Activated T-helper 9 cell treated with anti-CD3 and anti-CD28 coated beads, Interleukin-2, amount 50 U/mL, for 16 hours (primary cell): ENCODE measurements around the gene PMS2.
"Not testable (repeated sequence)": the region's sequence is repeated elsewhere in the genome, so short reads cannot be mapped to it uniquely, and the experiment has no call there.

Experiments used
- DNase-seq: peaks from one replicate; pipeline ENCODE4 v3.0.0-alpha.2; 2020; ENCODE audit warnings: low read depth

PMS2 gene

GRCh38 chr7:6008668-6009611 is at the start of gene PMS2, which contains the start of gene AIMP2:
TSS of gene PMS2 (minus strand) at chr7:6009049. CDS start at chr7:6009019, 30 bp downstream.
TSS of gene AIMP2 (plus strand) at chr7:6009272. CDS start at chr7:6009364, 92 bp downstream.
- DNase-seq: peak; percentile 94

- DNase-seq: no peak
These were observed 48.7 kb upstream of the PMS2 start for GRCh38 chr7:6057316-6058129.

GRCh38 chr7:6056616-6057015 is 47.8 kb upstream of the PMS2 start:
- DNase-seq: no peak

- DNase-seq: not testable (repeated sequence)
These were observed 42.3 kb upstream of the PMS2 start for GRCh38 chr7:6051185-6051584.

- no peak for DNase-seq
These were observed 40.9 kb upstream of the PMS2 start for GRCh38 chr7:6049780-6050179.

GRCh38 chr7:6035686-6036085 is 26.8 kb upstream of the PMS2 start:
- no peak for DNase-seq

- DNase-seq: no peak
These were observed 26.3 kb upstream of the PMS2 start for GRCh38 chr7:6035165-6035564.

GRCh38 chr7:6032641-6033040 is 23.8 kb upstream of the PMS2 start:
- no peak for DNase-seq

- DNase-seq: no peak
These were observed 23.3 kb upstream of the PMS2 start for GRCh38 chr7:6032167-6032566.

GRCh38 chr7:6031567-6031966 is 22.7 kb upstream of the PMS2 start:
- no peak for DNase-seq

- no peak for DNase-seq
These were observed 22.1 kb upstream of the PMS2 start, which contains the start of gene ANKRD61 for GRCh38 chr7:6030988-6031387. TSS of gene ANKRD61 (plus strand) at chr7:6031376. CDS start at chr7:6031376, 0 bp downstream.

GRCh38 chr7:6028563-6028962 is 19.7 kb upstream of the PMS2 start:
- no peak for DNase-seq

- DNase-seq: no peak
These were observed 19.0 kb upstream of the PMS2 start for GRCh38 chr7:6027806-6028365.

GRCh38 chr7:6026820-6027311 is 18.0 kb upstream of the PMS2 start:
- no peak for DNase-seq

GRCh38 chr7:6026011-6026819 is 17.4 kb upstream of the PMS2 start:
- DNase-seq: peak; percentile 38

- no peak for DNase-seq
These were observed 15.2 kb upstream of the PMS2 start for GRCh38 chr7:6023974-6024435.

GRCh38 chr7:6022707-6023106 is 13.9 kb upstream of the PMS2 start:
- no peak for DNase-seq

GRCh38 chr7:6020371-6021286 is 11.8 kb upstream of the PMS2 start:
- no peak for DNase-seq

GRCh38 chr7:6016653-6016966 is 7.8 kb upstream of the PMS2 start:
- DNase-seq: no peak

- DNase-seq: no peak
These were observed 7.2 kb upstream of the PMS2 start for GRCh38 chr7:6015917-6016652.
